ENCODE data around the gene CAPSL.
"Not testable (repeated sequence)": the region's sequence is repeated elsewhere in the genome, so short reads cannot be mapped to it uniquely, and the experiment has no call there.

Gene CAPSL

DNA sequence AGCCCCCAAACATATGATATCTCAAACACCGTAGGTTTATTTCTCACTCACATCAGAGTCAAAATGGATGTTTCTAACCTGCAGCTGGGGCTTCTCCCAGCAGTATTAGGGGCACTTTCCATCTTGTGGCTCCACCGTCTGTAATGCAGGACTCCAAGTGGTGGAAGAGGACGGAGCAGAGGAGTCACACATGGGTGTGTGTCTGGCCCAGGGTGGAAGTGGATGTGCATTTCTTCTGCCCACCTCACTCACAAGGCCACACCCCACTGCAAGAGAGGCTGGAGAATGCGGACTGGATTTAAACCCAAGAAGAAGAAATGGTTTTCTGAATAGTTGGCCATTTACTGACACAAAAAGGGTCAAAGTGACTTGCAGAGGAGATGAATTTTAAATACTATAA lies 67.8 kb downstream of the CAPSL start:
- no peak for DNase-seq

DNA sequence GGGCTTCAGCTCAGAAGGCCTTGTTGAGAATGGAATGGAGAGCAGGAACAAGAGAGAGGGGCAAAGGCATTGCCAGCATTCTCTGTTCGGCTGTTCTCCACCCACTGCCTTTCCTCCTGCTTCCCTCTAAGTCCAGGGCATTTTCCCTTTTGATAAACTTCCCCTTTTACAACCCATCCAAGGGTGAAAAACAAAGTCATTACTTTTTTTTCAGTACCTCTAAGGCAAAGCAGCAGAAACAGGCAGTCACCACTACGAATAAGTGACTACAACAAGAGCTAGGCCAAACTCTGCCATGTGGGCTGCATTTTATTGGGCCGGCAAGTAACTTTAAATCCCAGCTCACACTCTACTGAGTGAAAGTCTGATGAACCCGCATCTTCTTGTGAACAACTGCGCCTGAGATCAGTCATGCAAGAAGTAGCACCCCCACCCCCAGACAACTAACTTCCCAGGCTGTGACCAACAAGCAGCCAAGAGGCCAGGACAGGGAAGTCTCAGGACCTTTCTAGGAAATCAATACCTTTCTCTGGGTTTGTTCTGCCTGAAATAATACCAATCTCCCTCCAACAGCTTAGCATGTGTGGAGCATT lies 68.6 kb downstream of the CAPSL start:
- no peak for DNase-seq

- no peak for DNase-seq
These were observed 70.4 kb downstream of the CAPSL start for GRCh38 chr5:35867998-35868397.

DNA sequence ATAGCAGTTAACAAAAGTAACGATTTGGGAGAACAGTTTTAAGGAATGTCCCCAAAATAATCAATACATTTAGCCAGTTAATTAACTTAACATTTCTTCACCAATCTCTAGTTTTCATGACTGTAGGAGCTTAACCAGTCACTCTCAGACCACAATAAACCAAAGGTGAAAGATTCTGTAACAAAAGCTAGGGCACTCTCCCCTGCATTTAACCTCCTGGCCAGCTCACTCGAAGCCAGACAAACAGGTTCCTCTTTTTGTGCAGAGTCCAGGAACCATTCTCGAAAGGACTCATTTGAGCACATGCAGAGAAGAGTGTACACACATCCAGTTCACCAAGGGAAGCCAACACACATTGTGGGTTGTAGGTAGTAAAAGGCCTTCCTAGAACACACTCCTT lies 75.3 kb downstream of the CAPSL start:
- DNase-seq = no peak

DNA sequence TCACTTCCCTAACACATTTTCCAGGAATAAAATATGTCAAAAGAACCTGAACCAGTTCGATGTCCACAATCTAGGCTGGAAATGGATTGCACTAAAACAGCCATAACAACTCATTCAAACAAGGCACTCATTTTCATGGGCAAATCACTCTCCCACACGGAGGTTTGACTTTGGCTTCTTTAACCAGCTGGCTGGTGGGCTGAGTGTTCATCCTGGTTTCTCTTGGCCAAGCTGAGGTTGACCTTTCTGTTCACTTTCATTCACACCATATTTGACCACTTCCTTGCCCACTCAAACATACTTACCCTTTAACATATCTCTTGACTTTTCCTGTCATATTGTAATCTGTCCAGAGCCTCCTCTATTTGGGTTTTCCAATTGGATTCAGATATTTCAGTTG lies 76.3 kb downstream of the CAPSL start:
- no peak for DNase-seq

DNA sequence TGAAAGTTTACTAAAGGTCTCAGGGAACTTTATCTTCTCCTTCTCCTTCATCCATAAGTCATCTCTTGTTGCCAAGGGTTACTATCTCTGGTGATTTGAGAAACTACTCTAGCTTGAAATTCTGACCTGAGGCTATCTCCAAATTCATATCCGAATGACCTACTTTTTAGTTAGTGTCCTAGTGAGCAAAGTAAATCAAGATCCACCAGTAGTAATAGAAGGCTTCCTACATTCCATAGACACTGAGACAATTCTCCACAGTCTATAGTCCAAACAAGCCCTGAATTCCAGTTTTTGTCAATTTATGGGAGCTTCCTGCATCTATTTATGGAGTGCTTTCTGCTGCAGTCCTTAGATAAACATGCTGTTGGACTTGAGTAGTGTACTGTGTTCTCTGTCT lies 76.7 kb downstream of the CAPSL start:
- DNase-seq = no peak

DNA sequence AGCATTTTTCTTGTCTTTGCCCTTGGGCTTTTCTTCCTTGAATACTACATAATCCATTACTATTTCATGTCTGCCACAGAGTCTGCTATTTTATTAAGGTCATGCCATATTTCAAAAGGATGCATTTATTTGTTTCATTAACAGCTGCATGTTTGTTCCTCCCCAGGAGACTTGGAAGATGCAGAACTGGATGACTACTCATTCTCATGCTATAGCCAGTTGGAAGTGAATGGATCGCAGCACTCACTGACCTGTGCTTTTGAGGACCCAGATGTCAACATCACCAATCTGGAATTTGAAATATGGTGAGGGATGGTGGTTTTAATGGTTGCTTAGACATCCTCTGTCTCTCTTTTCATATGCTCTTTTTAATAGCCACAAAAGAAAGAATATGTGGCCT lies 77.7 kb downstream of the CAPSL start:
- no peak for DNase-seq

DNA sequence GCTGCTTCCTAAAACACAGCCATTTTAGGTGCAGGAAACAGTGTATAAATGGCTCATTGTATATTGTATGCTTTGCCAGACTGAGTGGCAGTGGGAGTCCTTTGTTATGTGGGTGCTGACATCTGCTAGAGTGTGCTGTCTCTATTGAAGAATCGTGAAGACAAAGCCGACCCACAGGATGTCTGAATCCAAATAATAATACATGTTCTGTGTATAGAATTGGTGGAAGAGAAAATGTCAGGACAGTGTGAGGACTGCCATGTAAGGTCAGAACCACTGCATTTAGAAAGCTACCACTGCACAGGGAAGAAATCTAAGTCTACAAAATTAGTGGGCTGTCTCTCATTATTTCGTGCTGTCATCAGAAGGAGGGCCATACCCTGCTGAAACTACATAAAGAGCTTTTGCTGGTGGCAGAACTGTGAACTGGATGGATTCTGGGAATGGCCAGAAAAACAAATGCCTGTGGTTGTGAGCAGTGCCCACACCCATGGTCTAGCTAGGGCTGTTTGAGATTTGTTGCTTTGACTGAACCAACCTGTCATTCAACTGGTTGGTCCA lies 79.2 kb downstream of the CAPSL start:
- DNase-seq = no peak

GRCh38 chr5:35857606-35858205 lies 80.7 kb downstream of the CAPSL start:
- DNase-seq = no peak

- DNase-seq = no peak
These were observed 81.6 kb downstream of the CAPSL start, which contains the start of gene IL7R for GRCh38 chr5:35856765-35857351. IL7R (plus strand) TSS chr5:35856891; CDS start chr5:35856978, 87 bp downstream.

GRCh38 chr5:35856186-35856764 lies 82.1 kb downstream of the CAPSL start:
- DNase-seq = not testable (repeated sequence)

DNA sequence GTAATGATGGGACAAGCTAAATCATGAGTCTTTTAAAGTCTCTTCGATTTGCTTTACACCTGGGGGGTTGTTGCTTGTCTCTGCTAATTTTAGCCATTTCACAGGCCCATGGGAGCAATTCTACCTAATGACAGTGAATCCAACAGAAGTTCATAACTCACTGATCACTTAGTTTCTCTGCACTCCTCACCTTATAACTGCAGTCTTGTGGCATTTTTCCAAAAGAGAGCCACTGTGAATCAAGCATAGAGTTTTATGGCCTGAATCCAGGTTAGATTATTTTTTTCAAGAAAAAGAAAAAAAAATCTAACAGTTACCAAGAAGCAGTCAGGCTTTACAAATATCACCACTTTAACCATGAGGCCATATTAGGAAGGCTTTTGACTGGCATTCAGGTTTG lies 83.2 kb downstream of the CAPSL start:
- DNase-seq = no peak

Measured in NCI-H526 treated with DMSO at 0.1 percent for 48 hours (cell line).